ENCODE data around the gene FANCC. TPM values are rescaled to one million over a fixed set of nuclear protein-coding genes. Genes with fewer than 3 reads are reported as not detected.

FANCC gene, protein sequence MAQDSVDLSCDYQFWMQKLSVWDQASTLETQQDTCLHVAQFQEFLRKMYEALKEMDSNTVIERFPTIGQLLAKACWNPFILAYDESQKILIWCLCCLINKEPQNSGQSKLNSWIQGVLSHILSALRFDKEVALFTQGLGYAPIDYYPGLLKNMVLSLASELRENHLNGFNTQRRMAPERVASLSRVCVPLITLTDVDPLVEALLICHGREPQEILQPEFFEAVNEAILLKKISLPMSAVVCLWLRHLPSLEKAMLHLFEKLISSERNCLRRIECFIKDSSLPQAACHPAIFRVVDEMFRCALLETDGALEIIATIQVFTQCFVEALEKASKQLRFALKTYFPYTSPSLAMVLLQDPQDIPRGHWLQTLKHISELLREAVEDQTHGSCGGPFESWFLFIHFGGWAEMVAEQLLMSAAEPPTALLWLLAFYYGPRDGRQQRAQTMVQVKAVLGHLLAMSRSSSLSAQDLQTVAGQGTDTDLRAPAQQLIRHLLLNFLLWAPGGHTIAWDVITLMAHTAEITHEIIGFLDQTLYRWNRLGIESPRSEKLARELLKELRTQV
- 5.1 and 9.4 TPM in 2 replicates for total RNA-seq

DNA sequence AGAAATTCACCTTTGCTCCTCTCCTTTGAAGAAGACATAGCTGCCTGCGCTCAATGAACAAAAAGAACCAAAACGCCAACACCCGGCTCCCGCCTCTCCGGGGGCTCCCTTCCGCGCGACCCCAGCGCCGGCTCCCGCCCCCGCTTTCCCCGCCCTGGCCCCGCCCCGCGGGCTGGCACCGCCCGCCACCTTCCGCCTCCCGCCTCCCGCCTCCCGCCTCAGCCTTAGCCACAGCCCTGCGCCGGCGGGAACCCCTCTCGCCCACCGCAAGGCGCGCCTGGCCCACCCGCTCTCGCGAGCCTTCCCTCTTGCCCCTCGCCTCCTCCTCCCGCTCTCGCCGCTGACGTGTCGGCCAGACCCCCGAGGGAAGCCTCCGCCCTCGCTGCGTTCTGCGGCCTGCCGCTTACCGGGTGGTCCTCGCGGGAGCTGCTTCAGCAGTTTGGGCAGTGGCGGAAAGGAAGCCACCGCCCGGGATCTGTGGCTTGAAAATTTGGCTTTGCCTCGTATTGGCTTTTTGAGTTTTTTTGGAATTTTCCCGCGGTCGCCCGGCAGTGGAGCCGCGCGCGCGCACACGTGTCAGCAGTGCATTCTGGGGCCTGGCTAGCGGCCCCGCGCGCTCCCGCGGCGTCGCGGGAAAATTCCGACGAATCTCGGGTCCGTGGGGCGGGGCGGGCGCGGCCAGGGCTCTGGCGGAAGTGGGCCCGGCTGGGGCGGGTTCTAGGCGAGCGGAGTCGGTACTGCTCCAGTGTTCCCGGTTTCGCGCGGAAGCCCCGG, at the start of gene FANCC:
TSS of gene FANCC (minus strand) at position 591 of the 774 bp plus-strand sequence. CDS start 68,418 bp downstream, outside the sequence.

Small RNAs within 50 kb of the gene (small RNA-seq; reads per million reads assigned to genes)
- 2,190 reads per million, percentile 100 among the genes with 10 or more reads in this experiment for gene MIR23B
- gene MIR27B = 1,337 reads per million, percentile 100 among the genes with 10 or more reads in this experiment
- not detected for gene MIR3074
- not detected for gene MIR6081
- gene RNA5SP288 = 1.8 reads per million, percentile 76 among the genes with 10 or more reads in this experiment

Other genes starting within 250 kb of the FANCC start
- 4.3 and 6.6 TPM in 2 replicates for gene PTCH1, start 199.3 kb upstream of the FANCC start, total RNA-seq

Measured in subcutaneous preadipocyte (primary cell).